Body of pancreas (tissue), 4 donors: ENCODE measurements around the gene GYG2. TPM values are rescaled to one million over a fixed set of nuclear protein-coding genes. Genes with fewer than 3 reads are reported as not detected.
"Not testable (repeated sequence)": the region's sequence is repeated elsewhere in the genome, so short reads cannot be mapped to it uniquely, and the experiment has no call there.

Experiments used
- ATAC-seq: fragments of 150-250 bp; one replicate; pipeline ENCODE4 v1.9.1; 2016
- DNase-seq, 4 donors: peaks; one replicate each; pipeline ENCODE4 v3.0.0-alpha.2; 2019
- H3K27ac ChIP-seq, 4 donors: fragments of 200-600 bp; sonication (generic); 1 replicate in 3 of 4; 2 replicates in 1 of 4; pipeline versions ENCODE4 v1.5.1 to v1.6.1; 2016 to 2019; ENCODE audit warnings: mild to moderate bottlenecking in 1 of 4, mixed read lengths in 1 of 4, moderate library complexity in 1 of 4
- H3K27me3 ChIP-seq, 2 donors: fragments of 200-600 bp; sonication (generic); one replicate each; pipeline ENCODE4 v1.6.0; 2016; ENCODE audit warnings: mild to moderate bottlenecking in 1 of 2
- H3K36me3 ChIP-seq, 2 donors: fragments of 200-600 bp; sonication (generic); replicated peaks in 1 of 2; 2 replicates each; pipeline ENCODE4 v1.5.1; 2016; ENCODE audit warnings: low read depth in 2 of 2; ENCODE audit not compliant: insufficient read depth in 1 of 2
- H3K4me1 ChIP-seq: fragments of 200-600 bp; sonication (generic); one replicate; pipeline ENCODE4 v1.6.0; 2016
- H3K4me3 ChIP-seq, 2 donors: fragments of 200-600 bp; sonication (generic); 1 replicate in 1 of 2; 2 replicates in 1 of 2; pipeline ENCODE4 v1.5.1; 2016 to 2019
- H3K9me3 ChIP-seq, 3 donors: fragments of 200-600 bp; sonication (generic); 1 replicate in 2 of 3; 2 replicates in 1 of 3; pipeline ENCODE4 v1.5.1; 2016
- CTCF ChIP-seq, 7 experiments: fragments of 450-650 bp in 4 of 7; fragments of 200-600 bp in 3 of 7; sonication (generic) in 3 of 7; IDR thresholded peaks; one replicate each; pipeline ENCODE4 v1.5.1; 2016 to 2019; ENCODE audit warnings: antibody characterized with exemption in 7 of 7
- POLR2A ChIP-seq, 3 donors: fragments of 450-650 bp; IDR thresholded peaks; one replicate each; pipeline ENCODE4 v1.6.1; 2016; ENCODE audit warnings: antibody characterized with exemption in 3 of 3, mild to moderate bottlenecking in 2 of 3
- WGBS, 2 donors: methylation state at CpG; one replicate each; pipeline ENCODE4 v1.1.5; 2017; 5-methylcytosine and 5-hydroxymethylcytosine counted together
- intact Hi-C: fragments of 100-400 bp; cut with DNase I; formaldehyde crosslinking; loops from one replicate; pipeline ENCODE4 v1.15.1; 2023
- total RNA-seq, 2 donors: library from RNA; depleted of rRNA; stranded (reverse); fragments of >200 nt; gene quantifications; one replicate each; pipeline ENCODE4 v1.1.0, GENCODE V29; 2016

GYG2 gene
- total RNA-seq, 2 donors from 2014 or later: 6.0 to 21.4 TPM

GRCh38 chrX:2793752-2794151, 35.0 kb upstream of the GYG2 start:
- WGBS, 2 donors: 58 to 65% methylated on average over 4 to 7 of the region's 7 CpGs
- H3K27ac ChIP-seq: no peak overlapping the region
- DNase-seq (no peak), ATAC-seq (no peak)
- H3K27me3 ChIP-seq: no peaks in the 10 kb centered on the region
- no peaks in the 10 kb centered on the region for H3K36me3 ChIP-seq
- intact Hi-C loops: no loop called here
- no peaks in the 10 kb centered on the region for H3K9me3 ChIP-seq
- TF ChIP-seq POLR2A (IDR thresholded peaks at IDR 0.05) (no peak), CTCF (IDR thresholded peaks at IDR 0.05) (no peak)
- no peaks in the 10 kb centered on the region for H3K4me1 ChIP-seq
- no peak overlapping the region for H3K4me3 ChIP-seq

DNA sequence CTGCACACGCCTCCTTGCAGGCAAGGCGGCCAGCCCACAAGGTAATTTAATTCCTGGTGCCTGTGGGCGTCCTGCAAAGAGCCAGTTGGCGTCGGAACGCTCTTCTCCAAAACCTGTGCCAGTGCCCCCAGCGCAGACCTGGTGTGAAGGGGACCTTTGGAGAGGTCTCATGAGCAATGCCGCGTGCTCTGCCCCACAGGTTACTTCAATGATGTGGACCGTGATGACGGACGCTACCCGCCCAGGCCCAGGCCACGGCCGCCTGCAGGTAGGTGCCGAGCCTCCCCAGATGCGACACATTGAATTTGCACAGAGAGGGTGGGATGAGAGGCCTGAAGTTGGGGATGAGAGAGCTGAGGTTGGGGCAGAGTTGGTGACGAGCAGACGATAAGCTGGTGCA, 34.4 kb upstream of the GYG2 start:
- H3K4me3 ChIP-seq: no peak overlapping the region
- H3K9me3 ChIP-seq: no peaks in the 10 kb centered on the region
- 88 to 96% methylated on average over 9 to 13 of the region's 19 CpGs for WGBS, 2 donors
- ATAC-seq: no peak
- TF ChIP-seq CTCF (IDR thresholded peaks at IDR 0.05) (no peak), POLR2A (IDR thresholded peaks at IDR 0.05) (no peak)
- H3K27ac ChIP-seq: no peak overlapping the region
- H3K36me3 ChIP-seq: no peaks in the 10 kb centered on the region
- no peaks in the 10 kb centered on the region for H3K4me1 ChIP-seq
- intact Hi-C loops: no loop called here
- DNase-seq: no peak
- no peaks in the 10 kb centered on the region for H3K27me3 ChIP-seq

- H3K27ac ChIP-seq, H3K4me1 ChIP-seq, H3K9me3 ChIP-seq, H3K4me3 ChIP-seq, DNase-seq, ATAC-seq, H3K36me3 ChIP-seq, intact Hi-C loops, H3K27me3 ChIP-seq: not testable (repeated sequence)
- WGBS, 2 donors: 35 to 69% methylated on average over 12 of the region's 15 CpGs
These were observed 31.9 kb upstream of the GYG2 start for GRCh38 chrX:2796808-2797207.

DNA sequence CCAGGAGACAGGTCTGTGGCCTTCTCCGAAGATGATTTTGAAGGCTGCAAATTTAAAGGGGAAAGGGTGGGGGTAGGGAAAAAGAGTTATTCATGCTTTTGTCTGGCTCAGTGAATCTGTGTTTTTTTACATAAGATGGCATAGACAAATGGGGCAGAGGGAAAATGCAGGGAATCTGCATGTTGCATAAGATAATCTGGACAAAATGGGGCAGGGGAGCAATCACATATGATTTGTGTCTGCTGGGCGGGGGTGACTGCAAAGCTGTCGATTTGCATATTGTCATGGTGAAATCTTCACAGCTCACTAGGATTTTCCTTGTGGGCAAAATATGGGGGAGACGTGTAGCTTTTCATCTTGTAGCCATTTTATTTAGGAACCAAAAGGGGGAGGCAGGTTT, 29.4 kb upstream of the GYG2 start:
- Histone ChIP-seq H3K27me3 (no peaks in the 10 kb centered on the region), H3K4me3 (no peak overlapping the region), H3K27ac (no peak overlapping the region), H3K36me3 (no peaks in the 10 kb centered on the region), H3K9me3 (no peaks in the 10 kb centered on the region), H3K4me1 (no peaks in the 10 kb centered on the region)
- DNase-seq: no peak
- WGBS, 2 donors: 68 to 73% methylated on average over 4 of the region's 4 CpGs
- no peak for ATAC-seq
- TF ChIP-seq CTCF (IDR thresholded peaks at IDR 0.05) (no peak), POLR2A (IDR thresholded peaks at IDR 0.05) (no peak)
- intact Hi-C loops: no loop called here

- intact Hi-C loops, ATAC-seq: not testable (repeated sequence)
- 84% methylated on average over 5 of the region's 5 CpGs for WGBS, 2 donors
These were observed 28.8 kb upstream of the GYG2 start for GRCh38 chrX:2799980-2800379.

GRCh38 chrX:2801223-2801622, 27.5 kb upstream of the GYG2 start:
- DNase-seq (no peak), ATAC-seq (no peak)
- TF ChIP-seq POLR2A (IDR thresholded peaks at IDR 0.05) (no peak), CTCF (IDR thresholded peaks at IDR 0.05) (no peak)
- no peaks in the 10 kb centered on the region for H3K4me1 ChIP-seq
- WGBS, 2 donors: 94 to 100% methylated on average over 4 of the region's 4 CpGs
- H3K27me3 ChIP-seq: no peaks in the 10 kb centered on the region
- H3K9me3 ChIP-seq: no peaks in the 10 kb centered on the region
- H3K4me3 ChIP-seq: no peak overlapping the region
- no peak overlapping the region for H3K27ac ChIP-seq
- intact Hi-C loops: no loop called here
- H3K36me3 ChIP-seq: no peaks in the 10 kb centered on the region

More at GRCh38 chrX:2799980-2800379, 28.8 kb upstream of the GYG2 start:
- not testable (repeated sequence) for H3K27ac ChIP-seq, H3K4me1 ChIP-seq, H3K4me3 ChIP-seq, H3K9me3 ChIP-seq, H3K36me3 ChIP-seq, H3K27me3 ChIP-seq, DNase-seq

- 60 to 71% methylated on average over 14 to 16 of the region's 18 CpGs for WGBS, 2 donors
- ATAC-seq, H3K36me3 ChIP-seq, H3K27ac ChIP-seq, H3K27me3 ChIP-seq, H3K4me1 ChIP-seq, intact Hi-C loops, H3K9me3 ChIP-seq, DNase-seq, H3K4me3 ChIP-seq: not testable (repeated sequence)
These were observed 26.2 kb upstream of the GYG2 start for GRCh38 chrX:2802376-2803090.

- WGBS, 2 donors: 27 to 43% methylated on average over 1 to 3 of the region's 8 CpGs
- intact Hi-C loops: not testable (repeated sequence)
These were observed 25.2 kb upstream of the GYG2 start for GRCh38 chrX:2803486-2803885.

More at GRCh38 chrX:2803486-2803885, 25.2 kb upstream of the GYG2 start:
- not testable (repeated sequence) for H3K36me3 ChIP-seq, ATAC-seq, H3K27me3 ChIP-seq, H3K27ac ChIP-seq, H3K9me3 ChIP-seq, H3K4me1 ChIP-seq, H3K4me3 ChIP-seq
- peak in 2 of 4 donors; percentile 2 to 29 for DNase-seq
